Activated T-helper 9 cell treated with anti-CD3 and anti-CD28 coated beads, Interleukin-2, amount 50 U/mL, for 16 hours (primary cell): Measurements from ENCODE around the gene A2ML1.
"Not testable (repeated sequence)": the region's sequence is repeated elsewhere in the genome, so short reads cannot be mapped to it uniquely, and the experiment has no call there.

Experiments used
- DNase-seq: peaks from one replicate; pipeline ENCODE4 v3.0.0-alpha.2; 2020; ENCODE audit warnings: low read depth

Gene A2ML1

DNA sequence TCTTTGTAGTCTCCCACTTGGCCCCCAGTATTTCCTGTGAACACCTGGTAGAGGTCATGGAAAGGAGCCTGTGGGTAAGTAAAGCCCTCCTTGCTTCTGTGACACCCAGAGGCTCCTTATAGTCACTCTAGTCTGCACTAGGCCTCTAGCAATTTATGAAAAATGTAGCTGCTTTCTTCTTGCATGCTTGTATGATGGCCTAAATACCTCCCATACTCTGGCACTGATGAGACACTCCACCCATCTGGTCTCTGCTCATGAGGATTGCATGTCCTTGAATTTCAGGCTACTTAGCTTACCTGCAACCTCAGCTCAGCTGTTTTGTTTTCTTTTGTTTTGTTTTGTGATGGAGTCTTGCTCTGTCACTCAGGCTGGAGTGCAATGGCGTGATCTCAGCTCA, 4.6 kb upstream of the A2ML1 start:
- DNase-seq = no peak

DNA sequence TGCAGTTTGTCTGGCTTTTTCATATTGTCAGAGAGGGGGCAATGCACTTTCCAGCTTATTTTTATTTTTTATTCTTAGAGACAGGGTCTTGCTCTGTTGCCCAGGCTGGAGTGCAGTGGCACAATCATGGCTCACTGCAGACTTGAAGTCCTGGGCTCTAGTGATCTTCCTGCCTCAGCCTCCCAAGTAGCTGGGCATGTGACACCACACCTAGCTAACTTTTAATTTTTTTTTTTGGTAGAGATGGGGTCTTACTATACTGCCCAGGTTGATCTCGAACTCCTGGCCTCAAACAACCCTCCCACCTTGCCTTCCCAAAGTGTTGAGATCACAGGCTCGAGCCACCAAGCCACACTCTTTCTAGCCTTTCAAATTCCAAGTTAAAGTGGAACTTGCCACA, 3.9 kb upstream of the A2ML1 start:
- DNase-seq = no peak

DNA sequence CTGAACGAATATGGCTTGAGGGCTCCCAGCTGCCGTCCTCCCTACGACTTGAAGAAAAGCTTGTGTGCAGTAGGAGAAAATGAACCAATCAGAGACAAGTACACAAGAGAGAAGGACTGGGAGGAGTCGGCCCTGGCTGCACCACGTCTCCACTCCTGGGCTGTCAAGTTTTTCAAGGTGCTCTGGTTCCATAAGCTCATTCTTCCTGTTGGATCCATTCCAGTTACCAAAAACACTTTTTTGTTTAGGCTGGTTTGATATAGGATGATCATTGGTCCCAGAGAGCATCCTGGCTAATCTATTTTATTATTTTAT, 2.8 kb upstream of the A2ML1 start:
- DNase-seq = no peak

DNA sequence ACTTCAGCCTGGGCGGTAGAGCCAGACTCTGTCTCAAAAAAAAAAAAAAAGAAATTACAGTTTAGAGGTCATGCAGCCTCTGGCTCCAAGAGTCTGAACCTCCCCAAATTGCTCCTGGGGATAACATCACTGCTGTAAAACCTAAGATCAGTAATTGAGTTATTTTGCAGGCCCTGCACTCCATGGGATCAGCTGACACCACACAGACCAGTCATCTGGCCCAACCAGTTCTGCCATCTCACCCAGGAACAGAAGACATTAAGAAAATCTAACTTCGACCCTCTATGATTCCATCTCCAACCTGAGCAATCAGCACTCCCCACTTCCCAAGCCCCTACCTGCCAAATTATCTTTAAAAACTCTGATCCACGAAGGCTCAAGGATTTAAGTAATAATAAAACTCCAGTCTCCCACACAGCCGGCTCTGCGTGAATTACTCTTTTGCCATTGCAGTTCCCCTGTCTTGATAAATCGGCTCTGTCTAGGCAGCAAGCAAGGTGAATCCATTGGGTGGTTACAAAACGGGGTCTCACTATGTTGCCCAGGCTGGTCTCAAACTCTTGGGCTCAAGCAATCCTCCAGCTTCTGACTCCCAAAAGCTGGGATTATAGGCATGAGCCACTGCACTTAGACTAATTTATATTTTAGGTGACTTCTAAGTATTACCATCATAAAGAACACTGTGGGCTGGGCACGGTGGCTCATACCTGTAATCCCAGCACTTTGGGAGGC, 1.6 kb upstream of the A2ML1 start:
- DNase-seq = not testable (repeated sequence)

DNA sequence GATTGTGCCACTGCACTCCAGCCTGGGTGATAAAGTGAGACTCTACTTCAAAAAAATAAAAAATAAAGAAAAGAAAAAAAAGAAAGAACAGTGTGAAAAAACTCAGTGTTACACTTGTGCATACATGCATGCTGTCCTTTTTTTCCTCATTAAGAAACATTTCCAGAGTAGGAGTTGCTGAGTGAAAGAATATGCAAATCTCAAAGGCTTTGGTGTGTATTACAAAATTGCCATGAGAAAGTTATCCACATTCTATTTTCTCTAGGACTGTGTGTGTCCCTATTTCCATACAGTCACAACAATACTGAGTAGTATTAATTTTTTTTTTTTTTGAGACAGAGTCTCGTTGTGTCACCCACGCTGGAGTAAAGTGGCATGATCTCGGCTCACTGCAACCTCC, 830 bp upstream of the A2ML1 start:
- DNase-seq = no peak

GRCh38 chr12:8823565-8824300, 1.3 kb downstream of the A2ML1 start:
- DNase-seq = no peak

DNA sequence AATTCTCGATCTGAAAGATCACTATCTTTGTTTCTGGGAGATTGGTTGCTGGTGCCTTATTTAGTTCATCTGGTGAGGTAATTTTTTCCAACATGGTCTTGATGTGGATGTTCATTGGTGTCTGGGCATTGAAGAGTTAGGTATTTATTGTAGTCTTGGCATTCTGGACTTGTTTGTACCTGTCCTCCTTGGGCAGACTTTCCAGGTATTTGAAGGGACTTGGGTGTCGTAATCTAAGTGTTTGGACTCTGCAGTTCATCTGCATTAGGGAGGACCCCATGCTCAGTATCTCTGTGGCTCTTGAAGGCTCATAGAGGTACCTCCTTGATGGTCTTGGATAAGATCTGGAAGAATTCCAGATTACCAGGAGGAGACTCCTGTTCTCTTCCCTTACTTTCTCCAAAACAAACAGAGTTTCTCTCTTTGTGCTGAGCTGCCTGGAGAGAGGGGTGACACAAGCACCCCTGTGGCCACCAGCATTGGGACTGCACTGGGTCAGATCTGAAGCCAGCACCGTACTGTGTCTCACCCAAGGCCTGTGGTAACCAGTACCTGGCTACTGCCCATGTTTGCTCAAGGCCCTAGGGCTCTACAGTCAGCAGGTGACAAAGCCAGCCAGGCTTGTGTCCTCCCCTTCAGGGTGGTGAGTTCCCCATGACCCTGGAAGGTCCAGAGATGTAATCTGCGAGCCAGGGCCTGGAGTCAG, 5.3 kb downstream of the A2ML1 start:
- DNase-seq = no peak

- no peak for DNase-seq
These were observed 6.1 kb downstream of the A2ML1 start for GRCh38 chr12:8828257-8829124.

DNA sequence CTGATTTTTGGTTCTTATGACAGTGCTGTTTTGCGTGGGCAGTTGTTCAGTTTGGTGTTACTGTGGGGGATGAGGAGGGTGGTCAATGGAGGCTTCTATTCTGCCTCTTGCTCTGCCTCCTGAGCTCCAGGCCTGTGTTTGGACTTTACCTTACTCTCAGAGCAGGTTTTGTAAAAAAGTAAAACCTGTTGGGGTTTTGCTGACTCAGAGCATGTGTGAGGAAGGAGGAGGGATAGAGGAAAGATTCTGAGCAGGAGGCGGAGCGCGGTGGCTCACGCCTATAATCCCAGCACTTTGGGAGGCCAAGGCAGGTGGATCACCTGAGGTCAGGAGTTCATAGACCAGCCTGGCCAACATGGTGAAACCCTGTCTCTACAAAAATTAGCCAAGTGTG, 6.7 kb downstream of the A2ML1 start:
- no peak for DNase-seq

DNA sequence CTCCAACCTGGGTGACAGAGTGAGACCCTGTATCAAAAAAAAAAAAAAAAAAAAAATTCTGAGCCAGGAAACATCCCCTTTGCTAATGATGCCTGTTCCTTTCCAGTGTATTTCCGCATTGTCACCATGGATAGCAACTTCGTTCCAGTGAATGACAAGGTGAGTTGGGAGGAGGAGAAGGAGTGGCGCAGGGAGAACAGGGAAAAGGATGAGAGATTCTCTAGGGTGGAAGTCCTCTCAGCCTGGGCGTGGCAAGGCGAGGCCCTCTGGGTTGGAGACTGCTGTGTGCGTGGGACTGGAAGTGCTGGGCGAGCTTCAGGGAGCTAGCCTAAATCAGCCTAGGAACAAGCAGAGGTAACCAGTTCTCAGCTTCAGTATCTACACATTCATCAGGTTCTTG, 7.2 kb downstream of the A2ML1 start:
- no peak for DNase-seq

DNA sequence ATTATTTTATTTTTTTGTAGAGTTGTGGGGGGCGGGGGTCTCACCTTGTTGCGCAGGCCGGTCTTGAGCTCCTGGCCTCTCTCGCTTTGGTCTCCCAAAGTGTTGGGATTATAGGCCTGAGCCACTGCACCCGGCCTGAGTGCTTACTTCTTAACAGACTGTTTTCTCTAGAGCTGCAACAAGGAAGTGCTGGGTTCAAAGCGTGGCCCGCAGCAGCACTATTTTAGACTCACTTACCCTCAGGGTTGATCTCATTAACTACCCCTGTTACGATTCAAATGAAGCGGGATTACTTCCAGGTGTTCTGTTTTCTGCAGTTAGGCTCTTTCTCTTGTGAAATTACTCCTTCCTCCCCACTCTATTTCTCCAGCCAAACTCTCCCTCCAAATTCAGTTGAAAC, 8.7 kb downstream of the A2ML1 start:
- no peak for DNase-seq

DNA sequence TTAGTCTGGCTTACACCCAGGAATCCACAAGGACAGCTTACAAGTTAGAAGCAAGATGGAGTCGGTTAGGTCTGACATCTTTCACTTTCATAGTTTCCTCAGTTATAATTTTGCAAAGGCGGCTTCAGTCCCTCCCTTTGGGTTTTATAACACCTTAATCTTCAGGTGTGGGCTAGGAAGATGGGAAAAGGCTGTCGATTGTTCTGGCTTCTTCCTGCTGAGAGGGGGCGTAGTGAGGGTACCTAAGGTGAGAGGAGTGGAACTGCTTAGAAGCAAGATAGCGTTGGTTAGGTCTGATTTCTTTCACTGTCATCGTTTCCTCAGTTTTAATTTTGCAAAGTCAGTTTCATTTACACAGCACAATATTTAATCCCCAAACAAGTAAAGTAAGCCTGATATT, 10.1 kb downstream of the A2ML1 start:
- DNase-seq = no peak

DNA sequence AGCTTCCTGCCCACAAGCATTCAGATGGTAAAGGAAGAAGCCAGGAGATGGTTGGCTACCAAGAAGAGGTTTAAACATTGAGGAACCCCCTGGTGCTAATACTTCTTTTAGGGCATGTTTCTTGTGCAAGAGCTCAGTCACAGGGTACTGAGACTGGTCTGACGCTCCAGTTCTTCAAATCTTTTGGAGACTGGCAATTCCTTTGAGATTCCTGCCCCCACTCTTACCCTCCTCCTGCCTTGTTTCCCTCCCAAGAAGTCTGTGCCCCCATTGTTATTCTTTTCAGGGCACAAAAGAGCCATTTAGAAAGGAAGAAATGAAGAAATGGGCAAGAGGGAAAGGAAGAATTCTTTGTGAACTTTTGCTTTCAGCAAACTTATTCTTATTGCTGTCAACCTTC, 11.8 kb downstream of the A2ML1 start:
- DNase-seq = no peak

DNA sequence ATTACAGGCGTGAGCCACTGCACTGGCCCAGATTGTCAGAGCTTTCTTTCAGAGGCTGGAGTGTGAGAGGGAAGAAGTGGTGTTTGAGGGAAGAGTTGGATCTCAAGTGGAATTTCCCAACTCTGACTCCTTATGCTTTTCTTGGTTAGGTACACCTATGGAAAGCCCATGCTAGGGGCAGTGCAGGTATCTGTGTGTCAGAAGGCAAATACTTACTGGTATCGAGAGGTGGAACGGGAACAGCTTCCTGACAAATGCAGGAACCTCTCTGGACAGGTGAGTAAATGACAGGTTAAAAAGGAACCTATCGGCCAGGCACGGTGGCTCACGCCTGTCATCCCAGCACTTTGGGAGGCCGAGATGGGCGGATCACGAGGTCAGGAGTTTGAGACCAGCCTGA, 14.9 kb downstream of the A2ML1 start:
- no peak for DNase-seq

DNA sequence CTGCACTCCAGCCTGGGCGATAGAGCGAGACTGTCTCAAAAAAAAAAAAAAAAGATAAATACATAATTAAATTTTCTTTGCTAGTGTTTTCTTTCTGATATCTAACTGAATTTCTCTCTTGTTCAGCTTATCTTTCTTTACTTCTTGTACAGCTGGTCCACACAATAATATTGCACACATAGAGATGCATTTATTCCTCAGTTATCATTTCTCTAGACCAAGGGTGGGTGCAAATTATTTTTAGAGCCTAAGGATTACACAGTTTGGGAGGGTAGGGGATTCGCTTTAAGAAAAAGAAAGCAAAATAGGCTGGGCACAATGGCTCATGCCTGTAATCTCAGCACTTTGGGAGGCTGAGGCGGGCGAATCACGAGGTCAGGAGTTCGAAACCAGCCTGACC, 17.9 kb downstream of the A2ML1 start:
- DNase-seq = no peak

DNA sequence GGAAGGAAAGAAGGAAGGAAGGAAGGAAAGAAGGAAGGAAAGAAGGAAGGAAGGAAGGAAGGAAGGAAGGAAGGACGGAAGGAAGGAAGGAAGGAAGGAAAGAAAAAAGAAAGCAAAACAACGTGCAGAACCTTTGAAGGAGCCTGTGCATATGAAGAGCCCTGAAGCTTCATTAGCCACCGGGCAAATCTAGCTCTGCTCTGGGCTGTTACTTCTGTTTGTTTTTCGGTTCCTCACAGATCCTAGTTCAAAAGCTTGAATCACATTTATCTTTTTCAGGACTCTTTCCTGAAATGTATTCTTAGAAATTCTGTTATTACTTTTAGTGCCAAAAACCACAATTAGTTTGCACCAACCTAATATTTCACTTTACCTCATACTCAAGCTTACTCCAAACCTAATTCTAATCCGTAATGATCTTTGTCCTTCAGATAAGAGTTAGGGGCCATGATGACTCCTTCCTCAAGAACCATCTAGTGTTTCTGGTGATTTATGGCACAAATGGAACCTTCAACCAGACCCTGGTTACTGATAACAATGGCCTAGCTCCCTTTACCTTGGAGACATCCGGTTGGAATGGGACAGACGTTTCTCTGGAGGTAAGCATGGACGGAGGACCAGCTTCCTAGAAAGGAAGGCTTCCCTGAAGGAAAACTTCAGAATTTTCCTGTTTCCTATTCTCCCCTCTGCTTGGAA, 18.7 kb downstream of the A2ML1 start:
- no peak for DNase-seq

DNA sequence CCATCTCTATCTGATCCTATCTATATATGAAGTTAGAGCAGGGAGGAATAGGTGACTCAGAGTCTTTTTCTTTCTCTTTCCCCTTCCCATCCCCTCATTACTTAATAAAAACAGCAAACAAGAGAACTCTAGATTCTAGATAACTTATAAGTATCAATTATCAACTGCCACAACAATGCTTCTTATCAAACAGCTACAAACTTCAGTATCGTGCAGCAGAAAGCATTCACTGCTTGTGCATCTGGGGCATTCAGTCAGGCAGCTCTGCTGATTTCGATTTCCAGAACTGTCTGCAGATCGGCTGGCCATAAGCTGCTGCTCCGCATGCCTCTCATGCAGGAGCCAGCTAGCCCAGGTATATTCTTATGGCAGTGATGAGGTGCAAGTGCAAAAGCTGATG, 19.4 kb downstream of the A2ML1 start:
- no peak for DNase-seq

DNA sequence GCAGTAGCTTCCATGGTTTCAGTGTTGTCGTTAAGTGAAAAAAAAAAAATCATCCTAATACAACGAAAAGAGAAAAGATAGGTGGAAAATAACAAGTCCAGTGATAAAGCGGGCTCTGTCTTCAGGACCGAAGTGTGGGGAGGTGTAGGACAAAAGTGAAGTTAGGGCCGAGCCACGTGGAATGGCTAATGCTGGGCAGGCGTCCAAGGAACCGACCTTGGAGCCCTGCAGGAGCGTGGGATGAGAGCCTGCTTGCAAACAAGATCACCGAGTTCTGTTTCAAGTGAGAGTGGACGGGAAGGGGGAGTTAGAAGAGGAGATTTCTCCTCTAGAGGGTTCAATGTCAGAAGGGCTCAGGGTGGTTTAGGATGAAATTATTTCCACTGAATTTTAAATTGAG, 22.2 kb downstream of the A2ML1 start:
- DNase-seq = no peak

- no peak for DNase-seq
These were observed 23.9 kb downstream of the A2ML1 start for GRCh38 chr12:8846305-8846704.

DNA sequence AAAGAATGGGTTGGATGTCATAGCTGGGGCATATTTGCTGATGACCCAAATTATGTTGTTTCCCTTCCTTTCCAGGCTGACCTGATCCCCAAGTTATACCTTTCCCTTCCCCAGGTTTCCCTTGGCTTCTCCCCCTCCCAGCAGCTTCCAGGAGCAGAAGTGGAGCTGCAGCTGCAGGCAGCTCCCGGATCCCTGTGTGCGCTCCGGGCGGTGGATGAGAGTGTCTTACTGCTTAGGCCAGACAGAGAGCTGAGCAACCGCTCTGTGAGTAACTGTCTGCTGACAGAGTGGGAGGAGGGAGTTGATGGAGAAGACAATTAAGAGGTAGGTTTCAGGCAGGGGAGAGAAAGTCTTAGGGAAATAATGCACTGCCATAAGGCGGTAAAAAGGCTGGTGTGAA, 25.0 kb downstream of the A2ML1 start:
- DNase-seq = no peak

DNA sequence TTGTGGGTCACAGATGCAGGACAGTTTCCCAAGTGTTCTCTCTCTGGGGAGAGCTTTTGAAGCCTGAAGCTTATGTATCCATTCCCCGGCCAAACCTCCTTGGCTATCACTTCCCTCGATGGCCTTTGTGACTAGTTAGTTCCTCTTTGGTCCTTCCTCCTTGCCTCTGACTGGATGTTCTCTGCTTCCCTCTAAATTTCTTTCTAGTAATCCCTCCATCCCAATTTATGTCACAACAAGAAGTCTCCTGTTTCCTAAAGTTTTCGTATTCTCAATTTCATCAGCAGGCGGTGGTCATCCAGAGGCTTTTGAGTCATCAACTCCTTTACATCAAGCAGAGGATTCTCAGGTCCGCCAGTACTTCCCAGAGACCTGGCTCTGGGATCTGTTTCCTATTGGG, 27.5 kb downstream of the A2ML1 start:
- DNase-seq = no peak

DNA sequence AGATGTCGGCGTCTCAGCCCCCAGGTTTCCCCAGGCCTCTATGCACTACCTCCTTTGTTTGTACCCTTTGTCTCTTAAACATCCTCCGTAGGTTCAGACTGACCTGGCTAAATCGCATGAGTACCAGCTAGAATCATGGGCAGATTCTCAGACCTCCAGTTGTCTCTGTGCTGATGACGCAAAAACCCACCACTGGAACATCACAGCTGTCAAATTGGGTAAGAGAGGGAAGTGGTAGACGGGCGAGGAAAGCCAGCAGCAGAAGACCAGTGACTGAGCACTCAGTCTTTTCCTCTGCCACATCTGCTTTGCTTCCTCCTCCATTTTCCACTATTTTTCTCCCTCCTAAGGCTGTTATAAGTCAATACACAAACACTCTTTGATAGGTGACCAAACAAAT, 29.7 kb downstream of the A2ML1 start:
- DNase-seq = no peak
